Neural cell (in vitro differentiated cells): Measurements from ENCODE around the gene ZWILCH. TPM values are rescaled to one million over a fixed set of nuclear protein-coding genes. Genes with fewer than 3 reads are reported as not detected.
A peak's percentile ranks its signal among the peaks of the same experiment; 100 is the strongest.
"Not testable (repeated sequence)": the region's sequence is repeated elsewhere in the genome, so short reads cannot be mapped to it uniquely, and the experiment has no call there.

ENCODE experiments used
- H2AFZ ChIP-seq: fragments of 200-600, 300-800 bp; sonication (generic), shearing (Covaris generic); 2 replicates; pipeline ENCODE4 v1.6.0; 2014; ENCODE audit warnings: low read depth, mild to moderate bottlenecking, antibody characterized with exemption, low read length, moderate library complexity
- H3F3A ChIP-seq: fragments of 200-600 bp; shearing (Covaris generic); 2 replicates; pipeline ENCODE4 v1.6.1; 2016; ENCODE audit warnings: mild to moderate bottlenecking, moderate library complexity, mixed read lengths, antibody characterized with exemption, low read length; ENCODE audit not compliant: insufficient read depth, poor library complexity, severe bottlenecking
- H3K27ac ChIP-seq: fragments of 200-600, 300-800 bp; sonication (generic), shearing (Covaris generic); 2 replicates; pipeline ENCODE4 v1.5.1; 2014; ENCODE audit warnings: mild to moderate bottlenecking, low read length, moderate library complexity
- H3K27me3 ChIP-seq: fragments of 300-800, 200-600 bp; sonication (generic), shearing (Covaris generic); 2 replicates; pipeline ENCODE4 v1.6.0; 2014; ENCODE audit warnings: mild to moderate bottlenecking, low read depth, low read length, moderate library complexity; ENCODE audit not compliant: insufficient read depth
- H3K36me3 ChIP-seq: fragments of 300-800, 200-600 bp; sonication (generic), shearing (Covaris generic); 2 replicates; pipeline ENCODE4 v1.5.1; 2014; ENCODE audit warnings: mild to moderate bottlenecking, antibody characterized with exemption, low read length, moderate library complexity; ENCODE audit not compliant: insufficient read depth
- H3K4me2 ChIP-seq: fragments of 300-800, 200-600 bp; sonication (generic), shearing (Covaris generic); 2 replicates; pipeline ENCODE4 v1.6.0; 2014; ENCODE audit warnings: mild to moderate bottlenecking, low read length
- H3K4me3 ChIP-seq: fragments of 300-800, 200-600 bp; sonication (generic), shearing (Covaris generic); 2 replicates; pipeline ENCODE4 v1.5.1; 2014; ENCODE audit warnings: mild to moderate bottlenecking, low read length, moderate library complexity
- H3K79me2 ChIP-seq: fragments of 200-600 bp; shearing (Covaris generic); replicated peaks from 2 replicates; pipeline ENCODE4 v1.6.0; 2014; ENCODE audit warnings: mild to moderate bottlenecking, low read length, moderate library complexity; ENCODE audit not compliant: insufficient read depth
- H3K9ac ChIP-seq: fragments of 300-800, 200-600 bp; sonication (generic), shearing (Covaris generic); 2 replicates; pipeline ENCODE4 v1.6.1; 2016; ENCODE audit warnings: mild to moderate bottlenecking, low read length, mixed read lengths
- H3K9me2 ChIP-seq: fragments of 200-600 bp; shearing (Covaris generic); 2 replicates; pipeline ENCODE4 v1.6.1; 2016; ENCODE audit warnings: mild to moderate bottlenecking, low read length, mixed read lengths; ENCODE audit not compliant: insufficient read depth
- H3K9me3 ChIP-seq: fragments of 200-600, 300-800 bp; sonication (generic), shearing (Covaris generic); 2 replicates; pipeline ENCODE4 v1.6.1; 2016; ENCODE audit warnings: mild to moderate bottlenecking, mixed run types, low read length, moderate library complexity, mixed read lengths
- H4K20me1 ChIP-seq: fragments of 200-600 bp; shearing (Covaris generic); 2 replicates; pipeline ENCODE4 v1.6.1; 2016; ENCODE audit warnings: mild to moderate bottlenecking, mixed run types; ENCODE audit not compliant: insufficient read depth
- CTCF ChIP-seq: fragments of 450-650 bp; IDR thresholded peaks from 2 replicates; pipeline ENCODE4 v1.5.1; 2014; ENCODE audit warnings: antibody characterized with exemption, mild to moderate bottlenecking, moderate library complexity; ENCODE audit not compliant: poor library complexity, severe bottlenecking
- POLR2AphosphoS5 ChIP-seq: IDR thresholded peaks from 2 replicates; pipeline ENCODE4 v1.6.1; 2012
- RAD21 ChIP-seq: fragments of 450-650 bp; conservative IDR thresholded peaks from 2 replicates; pipeline ENCODE4 v1.6.1; 2014; ENCODE audit warnings: antibody characterized with exemption, mild to moderate bottlenecking, moderate library complexity
- REST ChIP-seq: IDR thresholded peaks from 2 replicates; pipeline ENCODE4 v1.6.1; 2012; ENCODE audit warnings: borderline replicate concordance
- SMC3 ChIP-seq: fragments of 450-650 bp; conservative IDR thresholded peaks from 2 replicates; pipeline ENCODE4 v1.6.1; 2014; ENCODE audit warnings: antibody characterized with exemption, mild to moderate bottlenecking, moderate library complexity; ENCODE audit not compliant: poor library complexity
- TAF1 ChIP-seq: IDR thresholded peaks from 2 replicates; pipeline ENCODE4 v1.6.1; 2012; ENCODE audit warnings: low read depth
- polyA plus RNA-seq: library from polyadenylated mRNA; depleted of rRNA; stranded (reverse); fragments of >200 nt; gene quantifications from 2 replicates; pipeline ENCODE4 v1.2.3, GENCODE V29; 2014

The ZWILCH gene
- polyA plus RNA-seq, 1 donor from 2014 or later, result 63.1 TPM

- Histone ChIP-seq H3K36me3 (peaks cover 6% of the 10 kb centered on the region), H3F3A (peaks cover 3% of the 10 kb centered on the region), H3K27me3 (no peaks in the 10 kb centered on the region), H2AFZ (no peak overlapping the region), H3K27ac (no peak overlapping the region), H3K9me2 (no peaks in the 10 kb centered on the region), H3K9me3 (no peaks in the 10 kb centered on the region), H3K9ac (no peak overlapping the region), H4K20me1 (no peaks in the 10 kb centered on the region), H3K4me3 (no peak overlapping the region), H3K79me2 (peaks cover 22% of the 10 kb centered on the region), H3K4me2 (no peak overlapping the region)
- TF ChIP-seq REST (no peak), CTCF (peak; percentile 58), POLR2AphosphoS5 (no peak), RAD21 (peak; percentile 50), SMC3 (peak; percentile 35)
Observed at GRCh38 chr15:66498501-66499386, 6.4 kb upstream of the ZWILCH start.

- peaks cover 34% of the 10 kb centered on the region for H3K79me2 ChIP-seq
- H3K36me3 ChIP-seq, result not testable (repeated sequence)
Observed at GRCh38 chr15:66500346-66500745, 4.8 kb upstream of the ZWILCH start.

GRCh38 chr15:66502491-66502890 is 2.6 kb upstream of the ZWILCH start:
- Histone ChIP-seq H3K36me3 (peaks cover 6% of the 10 kb centered on the region), H3K27ac (no peak overlapping the region), H4K20me1 (no peaks in the 10 kb centered on the region), H3K27me3 (no peaks in the 10 kb centered on the region), H3K9me2 (no peaks in the 10 kb centered on the region), H3K79me2 (peaks cover 42% of the 10 kb centered on the region), H3K4me3 (peak overlapping the region; percentile 83), H3K9ac (peak overlapping the region; percentile 84), H3F3A (peaks cover 3% of the 10 kb centered on the region), H3K4me2 (peak overlapping the region; percentile 99), H2AFZ (no peak overlapping the region), H3K9me3 (no peaks in the 10 kb centered on the region)
- no peak for TF ChIP-seq CTCF
- TF ChIP-seq TAF1, result no peak
- TF ChIP-seq SMC3, result no peak
- no peak for TF ChIP-seq POLR2AphosphoS5
- no peak for TF ChIP-seq REST

More at GRCh38 chr15:66500346-66500745, 4.8 kb upstream of the ZWILCH start:
- H3K27ac ChIP-seq, H3K4me2 ChIP-seq, H3K4me3 ChIP-seq, H3K9me3 ChIP-seq, H2AFZ ChIP-seq, H4K20me1 ChIP-seq, H3K9me2 ChIP-seq, H3F3A ChIP-seq, H3K27me3 ChIP-seq, H3K9ac ChIP-seq: not testable (repeated sequence)
